ENCODE data around the gene CD82. TPM values are rescaled to one million over a fixed set of nuclear protein-coding genes. Genes with fewer than 3 reads are reported as not detected.

CD82 gene, protein sequence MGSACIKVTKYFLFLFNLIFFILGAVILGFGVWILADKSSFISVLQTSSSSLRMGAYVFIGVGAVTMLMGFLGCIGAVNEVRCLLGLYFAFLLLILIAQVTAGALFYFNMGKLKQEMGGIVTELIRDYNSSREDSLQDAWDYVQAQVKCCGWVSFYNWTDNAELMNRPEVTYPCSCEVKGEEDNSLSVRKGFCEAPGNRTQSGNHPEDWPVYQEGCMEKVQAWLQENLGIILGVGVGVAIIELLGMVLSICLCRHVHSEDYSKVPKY
- 100 to 1,000 TPM; 289 to 319 TPM for total RNA-seq

DNA sequence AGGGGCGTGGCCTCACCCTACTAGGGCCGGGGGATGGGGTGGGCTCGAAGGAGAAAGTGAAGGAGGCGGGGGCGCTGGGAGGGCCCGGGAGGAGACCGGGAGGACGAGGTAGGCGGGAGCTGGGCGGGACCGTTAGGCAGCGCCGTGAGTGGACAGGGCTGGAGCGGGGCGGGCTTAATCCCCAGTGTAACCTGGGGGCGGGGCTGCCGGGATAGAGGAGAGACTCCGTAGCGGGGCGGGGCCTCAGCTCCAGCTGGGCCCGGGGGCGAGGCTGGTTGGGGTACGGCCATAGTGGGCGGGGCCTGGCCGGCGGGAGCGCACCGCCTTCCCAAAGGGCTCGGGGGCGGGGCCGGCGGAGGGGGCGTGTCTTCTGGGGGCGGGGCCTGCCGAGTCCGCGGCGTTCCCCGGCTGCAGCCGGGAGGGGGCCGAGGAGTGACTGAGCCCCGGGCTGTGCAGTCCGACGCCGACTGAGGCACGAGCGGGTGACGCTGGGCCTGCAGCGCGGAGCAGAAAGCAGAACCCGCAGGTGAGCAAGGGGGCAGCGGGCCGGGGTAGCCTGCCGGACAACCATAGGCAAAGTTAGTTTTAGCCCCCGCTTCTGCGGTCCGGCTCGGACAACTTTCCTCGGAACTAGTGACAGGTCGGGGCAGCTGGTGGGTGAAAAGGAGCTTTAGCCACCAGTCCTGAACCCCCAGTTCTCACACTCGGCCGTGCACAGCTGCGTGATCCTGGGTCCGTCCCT lies at the start of gene CD82:
Gene CD82, plus strand, starts transcription at position 453 of the 742 bp plus-strand sequence. CDS start 29,000 bp downstream, outside the sequence.
- CTCF ChIA-PET = interaction anchor here (0.7 to 13.8 kb wide), 6 partner anchors 9 to 346 kb away, joined by 3 to 307 read pairs (median 4); no protein-coding TSS in a partner anchor

DNA sequence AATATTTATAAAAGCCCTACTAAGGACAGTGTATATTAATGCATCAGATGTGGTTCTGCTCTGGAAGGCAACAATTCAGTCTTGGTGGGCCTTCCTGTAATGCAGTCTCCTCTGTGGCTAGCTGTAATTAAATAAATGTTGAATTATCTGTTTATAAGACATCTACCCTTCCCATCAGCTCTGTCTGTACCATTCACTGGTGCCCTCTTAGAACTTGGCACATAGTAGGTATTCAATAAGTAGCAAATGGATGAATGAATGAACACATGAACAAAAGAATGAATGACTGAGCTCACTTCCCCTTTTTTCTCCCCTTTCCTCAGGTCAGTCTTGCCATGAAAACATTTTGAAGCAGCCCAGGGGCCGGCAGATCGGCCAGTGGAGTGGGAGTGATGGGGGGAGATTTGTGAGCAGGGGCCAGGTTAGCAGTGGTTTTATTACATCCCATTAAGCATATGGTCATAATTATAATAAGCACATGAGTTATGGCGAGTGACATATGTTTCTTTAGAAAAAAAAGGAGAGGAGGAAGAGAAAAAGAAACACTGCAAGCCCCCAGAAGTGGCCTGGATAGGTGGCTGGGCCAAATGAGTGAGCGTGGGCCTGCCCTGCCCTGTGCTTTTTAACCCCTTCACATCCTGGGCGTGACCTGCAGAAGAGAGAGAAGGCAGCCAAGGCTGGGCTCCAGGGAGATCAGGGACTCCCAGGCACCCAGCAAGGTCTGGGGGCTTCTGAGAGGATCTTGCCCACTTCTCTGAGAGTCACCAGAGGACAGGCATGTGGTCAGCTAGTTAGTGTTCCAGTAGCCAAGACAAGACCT lies 48.6 kb upstream of the CD82 start:
- H3K9me3 Mint-ChIP-seq = no peaks in the 10 kb centered on the region
- POLR2A ChIA-PET = no interaction called here
- H3K36me3 Mint-ChIP-seq (ENCODE audit: low read depth) = no peaks in the 10 kb centered on the region
- intact Hi-C loops (cut with micrococcal nuclease) = no loop called here
- H3K4me1 Mint-ChIP-seq (ENCODE audit: low read depth) = no peaks in the 10 kb centered on the region
- H3K27me3 Mint-ChIP-seq = peaks cover 19% of the 10 kb centered on the region
- TF ChIP-seq, protein P1, sequence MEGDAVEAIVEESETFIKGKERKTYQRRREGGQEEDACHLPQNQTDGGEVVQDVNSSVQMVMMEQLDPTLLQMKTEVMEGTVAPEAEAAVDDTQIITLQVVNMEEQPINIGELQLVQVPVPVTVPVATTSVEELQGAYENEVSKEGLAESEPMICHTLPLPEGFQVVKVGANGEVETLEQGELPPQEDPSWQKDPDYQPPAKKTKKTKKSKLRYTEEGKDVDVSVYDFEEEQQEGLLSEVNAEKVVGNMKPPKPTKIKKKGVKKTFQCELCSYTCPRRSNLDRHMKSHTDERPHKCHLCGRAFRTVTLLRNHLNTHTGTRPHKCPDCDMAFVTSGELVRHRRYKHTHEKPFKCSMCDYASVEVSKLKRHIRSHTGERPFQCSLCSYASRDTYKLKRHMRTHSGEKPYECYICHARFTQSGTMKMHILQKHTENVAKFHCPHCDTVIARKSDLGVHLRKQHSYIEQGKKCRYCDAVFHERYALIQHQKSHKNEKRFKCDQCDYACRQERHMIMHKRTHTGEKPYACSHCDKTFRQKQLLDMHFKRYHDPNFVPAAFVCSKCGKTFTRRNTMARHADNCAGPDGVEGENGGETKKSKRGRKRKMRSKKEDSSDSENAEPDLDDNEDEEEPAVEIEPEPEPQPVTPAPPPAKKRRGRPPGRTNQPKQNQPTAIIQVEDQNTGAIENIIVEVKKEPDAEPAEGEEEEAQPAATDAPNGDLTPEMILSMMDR (IDR thresholded peaks at IDR 0.05) = no peak
- DNase-seq (no peak), ATAC-seq (no peak)
- no peak overlapping the region for H3K27ac Mint-ChIP-seq
- H3K4me3 Mint-ChIP-seq = no peak overlapping the region
- CTCF ChIA-PET = interaction anchor here (0.7 kb wide), 1 partner anchor 231 kb away, joined by 3 read pairs; no protein-coding TSS in a partner anchor

More for the DNA sequence above, at the start of gene CD82:
- POLR2A ChIA-PET = interaction anchor here (1.1 to 1.7 kb wide), 5 partner anchors 9 to 57 kb away, joined by 3 to 8 read pairs (median 5); no protein-coding TSS in a partner anchor
- Mint-ChIP-seq H3K27me3 (no peaks in the 10 kb centered on the region), H3K27ac (peak within 1 kb of the TSS; percentile 92), H3K4me1 (ENCODE audit: low read depth) (peaks cover 47% of the 10 kb centered on the region), H3K4me3 (peak within 1 kb of the TSS; percentile 82), H3K9me3 (peaks cover 7% of the 10 kb centered on the region), H3K36me3 (ENCODE audit: low read depth) (peaks cover 45% of the 10 kb centered on the region)
- intact Hi-C loops (cut with micrococcal nuclease) = no loop called here
- TF ChIP-seq, protein P1 (IDR thresholded peaks at IDR 0.05) = peak; percentile 30
- peak; percentile 99 for DNase-seq
- peak; percentile 88 for ATAC-seq

DNA sequence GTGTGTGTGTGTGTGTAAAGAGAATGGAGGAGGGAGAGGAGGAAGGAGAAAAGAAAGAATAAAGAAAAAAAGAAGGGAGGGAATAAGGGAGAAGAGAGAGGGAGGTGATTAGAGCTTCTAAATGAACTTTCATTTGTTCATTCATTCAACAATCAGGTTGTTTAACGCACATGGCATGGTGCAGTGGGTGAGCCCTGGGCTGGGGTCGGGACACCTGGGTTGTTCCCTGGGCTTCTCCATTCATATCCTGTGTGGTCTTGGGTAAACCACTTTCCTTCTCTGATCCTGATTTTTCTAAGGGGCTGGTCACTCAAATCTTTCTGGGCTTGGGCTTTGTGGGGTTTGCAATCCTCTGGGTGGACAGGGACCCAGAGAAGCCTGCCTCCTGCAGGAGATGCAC lies 47.9 kb upstream of the CD82 start:
- DNase-seq = no peak
- Mint-ChIP-seq H3K36me3 (ENCODE audit: low read depth) (no peaks in the 10 kb centered on the region), H3K4me1 (ENCODE audit: low read depth) (no peaks in the 10 kb centered on the region), H3K9me3 (no peaks in the 10 kb centered on the region), H3K4me3 (no peak overlapping the region), H3K27me3 (peaks cover 21% of the 10 kb centered on the region), H3K27ac (no peak overlapping the region)
- TF ChIP-seq, protein P1 (IDR thresholded peaks at IDR 0.05) = no peak
- intact Hi-C loops (cut with micrococcal nuclease) = no loop called here
- ChIA-PET CTCF (interaction anchor here (0.7 kb wide), 1 partner anchor 231 kb away, joined by 3 read pairs; no protein-coding TSS in a partner anchor), POLR2A (no interaction called here)
- ATAC-seq = no peak

DNA sequence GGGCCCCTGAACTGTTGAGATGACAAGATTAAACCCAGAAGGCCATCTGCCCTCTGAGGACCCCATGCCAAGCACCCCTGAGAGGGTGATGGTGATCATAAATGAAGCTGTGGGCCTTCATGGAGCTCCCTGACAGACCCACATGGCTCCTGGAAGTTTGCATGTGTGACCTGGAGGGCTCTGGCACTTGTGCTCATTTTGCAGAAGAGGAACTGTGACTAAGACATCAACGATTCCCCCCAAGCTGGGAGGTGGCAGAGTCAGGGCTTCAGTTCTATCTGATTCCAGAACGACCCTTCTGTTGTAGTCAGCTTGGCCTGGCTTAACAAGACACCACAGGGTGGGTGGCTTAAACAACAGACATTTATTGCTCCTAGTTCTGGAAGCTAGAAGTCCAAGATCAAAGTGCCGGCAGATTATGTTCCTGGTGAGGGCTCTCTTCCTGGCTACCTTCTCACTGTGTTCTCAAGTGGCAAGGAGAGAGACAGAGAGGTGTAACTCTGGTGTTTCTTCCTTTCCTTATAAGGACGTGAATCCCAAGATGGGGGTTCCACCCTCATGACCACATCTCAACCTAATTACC lies 46.4 kb upstream of the CD82 start:
- H3K27me3 Mint-ChIP-seq = peaks cover 26% of the 10 kb centered on the region

More for the DNA sequence above, 46.4 kb upstream of the CD82 start:
- ATAC-seq = no peak
- ChIA-PET POLR2A (no interaction called here), CTCF (no interaction called here)
- H3K36me3 Mint-ChIP-seq (ENCODE audit: low read depth) = no peaks in the 10 kb centered on the region
- TF ChIP-seq, protein P1 (IDR thresholded peaks at IDR 0.05) = no peak
- H3K4me3 Mint-ChIP-seq = no peak overlapping the region
- intact Hi-C loops (cut with micrococcal nuclease) = no loop called here
- no peak overlapping the region for H3K27ac Mint-ChIP-seq
- no peak for DNase-seq
- no peaks in the 10 kb centered on the region for H3K4me1 Mint-ChIP-seq (ENCODE audit: low read depth)
- H3K9me3 Mint-ChIP-seq = no peaks in the 10 kb centered on the region

Measured in activated CD8-positive, alpha-beta T cell treated with anti-CD3 and anti-CD28 coated beads for 36 hours (primary cell).